COLO668 (cell line): Measurements from ENCODE around the gene EGFR.

Experiments used
- DNase-seq: peaks from one replicate; lab custom pipeline; 2025; ENCODE audit not compliant: unreplicated experiment; lab: John Stamatoyannopoulos, UW

Gene EGFR

DNA sequence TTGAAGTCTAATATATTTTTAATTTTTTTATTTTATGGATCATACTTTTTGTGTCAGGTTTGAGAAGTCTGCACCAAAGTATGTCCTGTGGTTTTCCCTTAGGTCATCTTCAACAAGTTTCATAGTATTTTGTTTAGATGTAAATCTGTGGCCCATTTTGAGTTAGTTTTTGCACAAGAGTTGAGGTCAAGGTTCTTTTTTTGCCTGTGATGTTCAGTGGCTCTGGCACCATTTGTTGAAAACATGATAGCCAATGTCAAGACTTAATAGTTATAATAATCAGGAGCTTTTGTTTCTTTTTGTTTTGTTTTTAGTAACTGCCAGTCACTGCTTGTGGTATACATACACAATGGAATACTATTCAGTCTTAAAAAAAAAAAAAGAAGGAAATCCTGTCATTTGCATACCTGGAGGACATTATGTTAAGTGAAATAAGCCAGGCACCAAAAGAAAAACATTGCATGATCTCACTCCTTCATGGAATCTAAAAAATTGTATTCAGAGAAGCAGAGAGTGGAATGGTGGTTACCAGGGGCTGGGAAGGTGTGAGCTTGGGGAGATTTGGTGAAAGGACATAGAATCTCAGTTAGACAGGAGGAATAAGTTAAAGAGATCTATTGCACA lies 61.3 kb downstream of the EGFR start:
- DNase-seq, result no peak

DNA sequence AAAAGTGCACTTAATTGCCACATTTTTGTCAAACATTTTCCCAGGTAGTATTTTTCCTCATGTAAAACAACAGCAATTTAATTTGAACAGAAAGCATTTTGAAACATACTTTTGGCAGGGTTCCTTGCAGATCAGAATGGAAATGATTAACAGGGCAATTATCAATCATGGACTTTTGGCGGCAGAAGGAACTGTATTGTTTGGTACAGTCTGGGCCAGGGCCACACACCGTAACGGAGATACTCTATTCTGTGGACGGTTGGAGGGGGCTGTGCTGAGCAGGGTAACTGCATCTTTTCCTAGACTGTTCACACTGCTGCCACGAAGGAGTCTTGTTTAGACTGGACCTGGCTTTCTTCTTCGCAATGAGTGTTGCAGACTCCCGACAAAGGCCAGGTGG lies 62.3 kb downstream of the EGFR start:
- no peak for DNase-seq

GRCh38 chr7:55081472-55082227 lies 62.8 kb downstream of the EGFR start:
- DNase-seq, result no peak

DNA sequence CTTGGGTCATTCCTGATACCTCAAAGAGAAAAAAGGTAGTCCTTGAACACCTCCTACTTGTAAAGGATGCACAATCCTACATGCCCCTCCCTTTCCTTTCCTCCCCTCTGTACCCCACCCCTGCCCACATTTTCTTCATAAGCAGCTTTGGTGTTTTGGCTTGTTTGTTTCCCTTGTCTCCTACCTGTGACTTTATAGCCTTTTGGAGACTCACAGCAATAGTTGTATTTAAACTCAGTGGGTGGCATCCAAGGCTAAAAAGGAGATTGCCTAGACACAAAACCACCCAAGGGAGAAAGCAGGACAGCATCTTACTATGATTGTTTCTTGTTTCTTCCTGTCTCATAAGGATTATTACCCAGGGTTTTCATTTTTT lies 63.4 kb downstream of the EGFR start:
- DNase-seq, result no peak

DNA sequence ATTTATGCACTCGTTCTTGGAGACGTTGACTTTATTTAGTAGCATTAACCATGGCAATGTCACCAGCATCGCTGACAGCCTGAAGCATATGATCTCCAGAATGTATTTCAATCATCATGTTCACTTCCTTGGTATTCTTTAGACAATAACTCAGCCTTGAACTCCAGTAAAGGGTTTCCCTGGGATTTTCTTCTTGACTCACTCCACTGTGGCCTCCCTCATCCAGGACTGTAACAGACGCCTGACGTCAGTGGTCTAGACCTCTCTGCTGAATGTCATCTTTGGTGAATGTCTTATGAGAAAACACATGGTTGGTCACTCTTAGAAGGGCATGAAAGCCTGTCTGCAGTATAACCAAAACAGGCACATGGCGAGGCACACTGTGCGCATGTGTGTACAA lies 64.4 kb downstream of the EGFR start:
- DNase-seq, result no peak

- DNase-seq, result no peak
Measured at GRCh38 chr7:55084307-55084706, 65.5 kb downstream of the EGFR start.

GRCh38 chr7:55085511-55086412 lies 66.9 kb downstream of the EGFR start:
- no peak for DNase-seq

GRCh38 chr7:55086413-55087201 lies 67.8 kb downstream of the EGFR start:
- DNase-seq, result no peak

- no peak for DNase-seq
Measured at GRCh38 chr7:55087521-55087961, 68.7 kb downstream of the EGFR start.

DNA sequence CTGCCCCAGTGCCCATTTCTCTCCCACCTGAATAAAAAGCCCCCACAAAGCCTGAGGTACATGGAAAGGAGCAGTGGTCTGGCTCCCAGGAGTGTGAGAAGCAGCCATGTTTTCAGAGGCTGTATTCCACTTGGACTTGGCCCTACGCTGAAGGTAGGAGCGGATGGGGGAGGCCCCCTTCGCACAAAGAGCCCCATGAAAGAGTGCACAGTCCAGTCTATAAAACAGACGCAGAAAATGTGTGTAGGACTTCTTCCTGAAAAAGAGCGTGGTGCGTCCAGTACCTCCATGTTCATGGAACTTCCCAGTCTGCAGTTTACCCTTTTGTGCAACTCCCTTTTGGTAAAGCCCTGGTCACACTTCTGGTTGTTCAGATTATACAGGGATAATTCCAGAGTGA lies 69.3 kb downstream of the EGFR start:
- no peak for DNase-seq

- DNase-seq, result no peak
Measured at GRCh38 chr7:55088620-55089019, 69.8 kb downstream of the EGFR start.

GRCh38 chr7:55092186-55092974 lies 73.6 kb downstream of the EGFR start:
- DNase-seq, result no peak

GRCh38 chr7:55092975-55093373 lies 74.2 kb downstream of the EGFR start:
- DNase-seq, result no peak

DNA sequence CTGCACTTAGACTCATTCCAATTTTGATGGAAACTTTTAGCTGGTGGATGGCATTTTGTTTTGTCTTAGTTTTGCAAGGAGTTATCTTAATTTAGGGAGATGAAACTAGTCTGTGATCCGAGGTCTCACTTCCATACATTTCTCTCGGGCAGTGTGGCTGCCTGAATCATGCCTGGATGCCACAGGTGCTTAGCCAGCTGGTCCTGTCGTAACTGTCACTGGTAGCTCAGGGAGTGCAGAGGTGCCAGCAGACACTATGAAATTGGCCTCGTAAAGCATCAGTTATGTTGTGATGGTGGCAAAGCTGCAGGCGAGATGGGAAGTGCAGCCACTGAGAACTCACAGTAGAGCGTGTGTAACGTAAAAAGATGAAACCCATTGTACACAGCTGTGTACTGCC lies 74.9 kb downstream of the EGFR start:
- DNase-seq, result no peak

GRCh38 chr7:55094092-55094690 lies 75.4 kb downstream of the EGFR start:
- DNase-seq, result no peak

- no peak for DNase-seq
Measured at GRCh38 chr7:55095672-55096071, 76.9 kb downstream of the EGFR start.

GRCh38 chr7:55096323-55096722 lies 77.5 kb downstream of the EGFR start:
- no peak for DNase-seq

GRCh38 chr7:55097100-55097499 lies 78.3 kb downstream of the EGFR start:
- DNase-seq, result no peak

GRCh38 chr7:55099066-55099820 lies 80.4 kb downstream of the EGFR start:
- DNase-seq, result no peak
